TTC549 (cell line): ENCODE data around the gene TRIM24.
"Not testable (repeated sequence)": the region's sequence is repeated elsewhere in the genome, so short reads cannot be mapped to it uniquely, and the experiment has no call there.

Experiments
- FAIRE-seq: peaks from 2 replicates; lab custom pipeline; 2012; peaks lifted over from hg19 to GRCh38; lab: Jason Lieb, UNC

Gene TRIM24

DNA sequence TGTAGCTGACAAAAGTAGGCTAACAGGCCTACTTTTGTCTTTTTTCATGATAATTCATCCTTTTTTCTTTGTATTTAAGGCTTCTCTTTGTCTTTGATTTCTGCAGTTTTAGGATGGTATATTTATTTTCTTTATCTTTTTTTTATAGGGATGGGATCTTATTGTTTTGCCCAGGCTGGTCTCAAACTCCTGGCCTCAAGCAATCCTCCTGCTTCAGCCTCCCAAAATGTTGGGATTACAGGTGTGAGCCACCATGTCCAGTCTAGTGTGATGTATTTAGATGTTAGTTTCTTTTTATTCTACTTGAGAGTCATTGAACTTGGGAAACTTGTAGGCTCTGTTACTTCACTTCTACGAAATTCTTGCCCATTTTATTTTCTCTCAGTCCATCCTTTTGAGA is 35.4 kb downstream of the TRIM24 start:
- FAIRE-seq: no peak

DNA sequence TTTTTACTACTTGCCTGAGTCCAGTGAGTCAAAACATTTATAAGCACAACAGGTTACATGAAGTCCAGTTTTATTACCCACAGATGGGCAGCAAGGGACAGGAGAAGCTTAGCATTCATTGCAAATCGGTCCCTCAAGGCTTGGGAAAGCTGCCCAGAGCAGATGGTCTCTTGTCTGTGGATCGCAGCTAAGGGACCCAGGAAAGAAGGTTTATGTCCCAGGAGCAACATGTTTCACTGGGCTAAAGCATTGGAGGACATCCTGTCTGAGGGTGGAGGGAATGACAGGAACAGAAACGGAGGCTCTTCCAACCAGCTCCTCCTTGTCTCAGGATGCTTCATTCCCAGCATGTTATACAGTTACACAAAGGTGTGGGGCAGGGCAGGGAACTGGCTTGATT is 39.3 kb downstream of the TRIM24 start:
- no peak for FAIRE-seq

DNA sequence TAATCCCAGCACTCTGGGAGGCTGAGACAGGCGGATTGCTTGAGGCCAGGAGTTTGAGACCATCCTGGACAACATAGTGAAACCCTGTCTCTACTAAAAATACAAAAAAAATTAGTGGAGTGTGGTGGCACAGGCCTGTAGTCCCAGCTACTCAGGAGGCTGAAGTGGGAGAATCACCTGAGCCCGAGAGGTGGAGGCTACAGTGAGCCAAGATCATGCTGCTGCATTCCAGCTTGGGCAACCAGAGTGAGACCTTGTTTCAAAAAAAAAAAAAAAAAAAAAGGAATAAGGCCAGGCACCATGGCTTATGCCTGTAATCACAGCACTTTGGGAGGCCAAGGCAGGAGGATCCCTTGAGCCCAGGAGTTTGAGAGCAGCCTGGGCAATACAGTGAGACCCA is 40.2 kb downstream of the TRIM24 start:
- not testable (repeated sequence) for FAIRE-seq

DNA sequence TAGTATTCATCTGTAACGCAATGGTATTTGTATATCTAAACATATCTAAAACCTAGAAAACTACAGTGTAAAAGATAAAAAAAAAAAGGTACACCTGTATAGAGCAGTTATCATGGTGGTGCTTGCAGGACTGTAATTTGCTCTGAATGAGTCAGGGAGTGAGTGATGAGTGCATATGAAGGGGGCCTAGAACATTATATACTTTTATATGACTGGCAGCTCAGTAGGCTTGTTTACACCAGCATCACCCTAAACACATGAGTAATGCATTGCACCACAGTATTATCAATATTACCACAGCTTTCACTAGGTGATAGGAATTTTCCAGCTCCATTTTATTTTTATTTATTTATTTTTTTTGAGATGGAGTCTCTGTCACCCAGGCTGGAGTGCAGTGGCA is 40.8 kb downstream of the TRIM24 start:
- no peak for FAIRE-seq

DNA sequence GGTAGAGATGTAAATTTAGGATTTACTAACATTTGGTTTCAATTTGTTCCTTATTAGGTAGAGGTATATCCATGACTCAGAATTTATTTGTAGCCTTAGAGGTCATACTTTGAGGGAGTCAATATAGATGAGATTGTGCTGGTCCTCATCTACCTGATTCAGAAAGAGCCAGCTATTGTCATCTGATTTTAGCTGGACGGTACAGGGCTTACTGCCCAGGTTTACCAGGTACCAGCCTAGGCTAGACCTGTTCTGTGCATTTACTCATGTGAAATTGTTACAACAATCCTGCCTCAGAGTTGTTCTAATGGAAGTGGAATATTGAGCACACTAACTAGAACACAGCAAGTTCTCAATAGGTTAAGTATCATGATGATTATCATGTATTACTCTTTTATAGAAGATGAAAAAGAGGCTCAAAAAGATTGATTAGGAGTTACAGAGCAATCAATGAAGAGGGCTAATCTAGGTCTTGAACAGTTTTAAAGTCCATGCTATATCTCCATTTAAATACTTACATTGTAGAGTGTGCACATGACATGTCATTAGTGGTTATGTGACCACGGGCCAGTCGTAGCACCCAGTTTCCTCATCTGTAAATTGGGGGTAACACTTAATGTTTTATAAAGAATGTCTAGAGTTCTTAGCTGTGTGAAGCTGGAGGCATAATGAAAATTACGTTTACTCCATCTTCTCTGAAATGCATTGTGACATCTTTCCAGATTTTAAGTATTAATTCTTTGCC is 42.1 kb downstream of the TRIM24 start:
- FAIRE-seq: no peak

DNA sequence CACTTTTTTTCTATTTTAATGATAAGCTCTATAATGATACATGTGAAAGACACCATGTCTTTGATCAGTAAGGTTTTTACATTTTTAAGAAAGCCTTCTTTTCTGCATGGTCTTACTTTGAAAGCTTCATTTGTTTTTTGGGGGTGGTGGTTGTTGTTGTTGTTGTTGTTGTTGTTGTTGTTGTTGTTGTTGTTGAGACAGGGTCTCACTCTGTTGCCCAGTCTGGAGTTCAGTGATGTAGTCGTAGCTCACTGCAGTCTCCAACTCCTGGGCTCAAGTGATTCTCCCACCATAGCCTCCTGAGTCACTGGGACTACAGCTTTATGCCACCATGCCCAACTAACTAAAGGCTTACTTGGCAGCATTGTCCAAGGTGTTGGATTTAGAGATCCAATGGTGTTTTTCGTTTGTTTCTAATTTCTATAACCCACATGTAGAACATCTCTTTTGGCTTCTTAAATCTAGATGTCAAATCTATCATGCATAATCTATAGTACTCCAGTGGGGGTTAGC is 45.4 kb downstream of the TRIM24 start:
- FAIRE-seq: no peak

DNA sequence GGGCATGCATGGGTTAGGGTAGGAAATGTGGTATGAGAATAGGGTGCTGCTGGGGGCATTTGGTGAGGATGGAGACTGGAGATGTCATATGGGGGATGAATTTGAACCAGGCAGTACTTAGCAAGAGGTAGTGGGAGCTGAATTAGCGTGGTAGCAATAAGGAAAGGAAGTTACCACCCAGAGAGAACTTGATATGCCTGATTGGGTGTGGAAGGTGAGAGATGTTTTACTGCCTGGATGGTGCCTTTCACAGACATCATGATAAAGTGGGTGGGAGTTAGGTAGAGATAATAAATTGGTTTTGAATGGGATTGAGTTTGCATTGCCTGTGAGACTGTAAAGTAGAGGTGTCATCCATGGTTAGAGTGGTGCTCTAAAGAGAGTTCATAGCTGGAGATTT is 46.7 kb downstream of the TRIM24 start:
- FAIRE-seq: no peak

DNA sequence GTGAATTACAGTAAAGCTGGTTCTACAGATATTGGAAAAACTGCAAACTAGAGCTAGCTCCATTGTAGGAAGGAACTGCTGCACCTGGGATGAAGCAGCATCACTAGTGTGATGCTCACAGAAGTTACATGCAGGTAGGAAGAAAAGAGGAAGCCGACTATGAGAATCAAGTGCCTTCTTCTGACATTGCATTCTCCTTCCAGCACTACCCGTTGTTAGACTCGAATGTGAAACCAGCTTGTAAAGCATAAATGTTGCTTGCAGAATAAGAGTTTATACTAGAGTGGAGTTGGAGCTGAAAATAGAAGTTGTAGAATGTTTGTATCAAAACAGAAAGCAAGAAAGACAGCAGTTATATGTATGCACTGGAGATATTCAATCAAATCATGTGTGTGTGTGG is 49.9 kb downstream of the TRIM24 start:
- no peak for FAIRE-seq

DNA sequence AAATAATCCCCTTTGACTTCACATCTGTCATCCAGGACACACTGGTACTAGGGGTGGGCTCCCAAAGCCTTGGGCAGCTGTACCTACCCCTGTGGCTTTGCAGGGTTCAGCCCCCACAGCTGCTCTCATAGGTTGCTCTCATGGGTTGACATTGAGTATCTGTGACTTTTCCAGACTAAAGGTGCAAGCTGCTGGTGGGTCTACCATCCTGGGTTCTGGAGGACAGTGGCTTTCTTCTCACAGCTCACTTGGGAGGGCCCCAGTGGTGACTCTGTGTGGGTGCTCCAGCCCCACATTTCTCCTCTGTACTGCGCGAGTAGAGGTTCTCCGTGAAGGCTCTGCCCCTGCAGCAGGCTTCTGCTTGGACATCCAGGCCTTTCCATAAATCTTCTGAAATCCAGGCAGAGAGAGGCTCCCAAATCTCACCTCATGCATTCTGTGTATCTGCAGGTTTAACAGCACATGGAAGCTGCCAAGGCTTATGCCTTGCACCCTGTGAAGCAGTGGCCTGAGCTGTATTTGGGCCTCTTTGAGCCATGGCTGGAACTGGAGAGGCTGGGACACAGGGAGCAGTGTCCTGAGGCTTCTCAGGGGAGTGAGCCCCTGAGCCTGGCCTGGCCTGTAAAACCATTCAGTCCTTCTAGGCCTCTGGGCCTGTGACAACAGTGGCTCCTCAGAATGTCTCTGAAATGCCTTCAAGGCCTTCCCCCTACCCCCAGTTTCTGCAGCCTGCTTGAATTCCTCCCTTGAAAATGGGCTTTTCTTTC is 52.2 kb downstream of the TRIM24 start:
- FAIRE-seq: no peak

DNA sequence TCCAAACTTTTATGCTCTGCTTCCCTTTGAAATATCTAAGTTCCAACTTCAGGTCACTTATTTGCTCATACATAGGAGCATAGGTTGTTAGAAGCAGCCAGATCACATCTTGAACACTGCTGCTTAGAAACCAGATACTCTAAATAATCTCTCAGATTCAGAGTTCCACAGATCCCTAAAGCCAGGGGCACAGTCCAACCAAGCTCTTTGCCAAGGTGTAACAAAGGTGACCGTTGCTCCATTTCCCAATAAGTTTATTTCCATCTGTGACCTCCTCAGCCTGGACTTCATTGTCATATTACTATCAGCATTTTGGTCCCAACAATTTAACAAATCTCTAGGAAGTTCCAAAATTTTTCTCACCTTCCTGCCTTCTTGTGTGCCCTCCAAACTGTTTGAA is 52.8 kb downstream of the TRIM24 start:
- FAIRE-seq: no peak

DNA sequence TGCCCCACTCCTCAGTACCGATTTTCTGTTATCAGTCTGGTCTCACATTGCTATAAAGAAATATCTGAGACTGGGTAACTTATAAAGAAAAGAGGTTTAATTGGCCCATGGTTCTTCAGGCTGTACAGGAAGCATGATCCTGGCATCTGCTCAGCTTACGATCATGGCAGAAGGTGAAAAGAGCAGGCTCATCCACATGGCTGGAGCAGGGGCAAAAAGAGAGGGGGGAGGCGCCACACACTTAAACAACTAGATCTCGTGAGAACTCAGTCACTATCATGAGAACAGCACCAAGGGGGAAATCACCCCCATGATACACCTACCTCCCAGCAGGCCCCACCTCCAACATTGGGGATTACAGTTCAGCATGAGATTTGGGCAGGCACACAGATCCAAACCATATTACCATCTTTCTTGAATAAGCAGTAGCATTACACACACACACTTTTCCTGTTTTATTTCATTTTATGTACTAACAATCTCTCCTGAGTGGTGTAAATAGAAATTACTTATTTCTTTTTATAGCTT is 53.3 kb downstream of the TRIM24 start:
- FAIRE-seq: no peak

DNA sequence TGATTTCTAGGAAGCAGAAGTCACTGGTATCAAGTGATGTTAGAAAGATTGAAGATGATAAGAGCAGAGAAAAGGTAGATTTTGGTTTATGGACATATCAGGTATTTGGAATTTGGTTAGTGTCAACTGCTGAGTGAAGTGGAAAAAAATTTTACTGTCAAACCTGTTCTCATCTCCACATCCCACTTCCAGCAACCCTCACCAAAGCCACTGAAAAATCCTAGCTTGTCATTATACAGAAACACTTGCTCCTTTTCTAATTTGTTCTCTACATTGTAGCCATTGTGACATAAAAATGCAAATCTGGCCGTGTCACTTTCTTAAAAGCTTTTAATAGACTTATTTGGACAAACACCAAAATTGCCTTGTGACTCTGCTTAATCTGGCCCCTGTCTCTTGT is 54.0 kb downstream of the TRIM24 start:
- FAIRE-seq: no peak

DNA sequence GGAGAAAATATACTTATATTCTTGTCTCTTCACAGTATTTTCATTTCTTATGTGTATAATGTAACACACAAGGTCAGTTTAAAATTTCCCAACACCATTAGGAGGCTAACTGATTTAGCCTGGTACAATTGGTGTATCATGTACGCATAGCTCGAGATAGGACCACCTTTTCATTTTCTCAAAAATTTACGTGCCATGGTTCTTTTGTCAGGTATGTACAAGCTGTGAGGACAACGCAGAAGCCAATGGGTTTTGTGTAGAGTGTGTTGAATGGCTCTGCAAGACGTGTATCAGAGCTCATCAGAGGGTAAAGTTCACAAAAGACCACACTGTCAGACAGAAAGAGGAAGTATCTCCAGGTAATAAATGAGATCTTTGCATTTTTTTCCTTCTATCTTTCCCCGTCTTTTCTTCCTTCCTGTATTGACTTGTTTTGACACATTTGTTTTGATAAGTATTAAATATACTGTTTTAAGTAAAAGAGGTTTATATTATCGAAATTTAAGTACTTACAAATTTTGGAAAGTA is 55.0 kb downstream of the TRIM24 start:
- no peak for FAIRE-seq

DNA sequence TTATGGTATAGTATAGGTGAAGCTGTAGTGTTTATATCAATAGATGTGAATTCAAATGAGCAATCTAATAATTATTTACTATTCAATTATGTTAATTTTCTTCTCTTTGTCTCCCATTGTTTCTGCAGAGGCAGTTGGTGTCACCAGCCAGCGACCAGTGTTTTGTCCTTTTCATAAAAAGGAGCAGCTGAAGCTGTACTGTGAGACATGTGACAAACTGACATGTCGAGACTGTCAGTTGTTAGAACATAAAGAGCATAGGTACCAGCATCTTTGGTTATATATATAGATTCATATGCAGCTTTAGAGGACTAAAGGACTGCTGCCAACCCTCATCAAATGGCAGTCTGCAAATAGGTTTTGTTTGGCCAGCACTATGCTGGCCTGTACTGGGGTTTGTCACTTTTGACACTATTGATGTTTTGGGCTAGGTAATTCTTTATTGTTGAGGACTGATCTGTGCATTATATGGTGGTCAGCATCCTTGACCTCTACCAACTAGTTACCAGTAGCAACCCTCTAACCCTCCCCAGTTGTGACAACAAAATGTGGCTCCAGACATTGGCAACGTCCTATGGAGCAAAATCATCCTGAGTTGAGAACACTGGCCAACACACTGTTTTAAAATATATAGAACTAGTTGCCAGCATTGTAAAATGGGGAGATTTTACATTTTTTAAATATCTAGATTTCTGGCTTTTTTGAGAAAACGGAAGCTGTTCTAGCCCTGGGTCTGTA is 59.2 kb downstream of the TRIM24 start:
- FAIRE-seq: no peak

DNA sequence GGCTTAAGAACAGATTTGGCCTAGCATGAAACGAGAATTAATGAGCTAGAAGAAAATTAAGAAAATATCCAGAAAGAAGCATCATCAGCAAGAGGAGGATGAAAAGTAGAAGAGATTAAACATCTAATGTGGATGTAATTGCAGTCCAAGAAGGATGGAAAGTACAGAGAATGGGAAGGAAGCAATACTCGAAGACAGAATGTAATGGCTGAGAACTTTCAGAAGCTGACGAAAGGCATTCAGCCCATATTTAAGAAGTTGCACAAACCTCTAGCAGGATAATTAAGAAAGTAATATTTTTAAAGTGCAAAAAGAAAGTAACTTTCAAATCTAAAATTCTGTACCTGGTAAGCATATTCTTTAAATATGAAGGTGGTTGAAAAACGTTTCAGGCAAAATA is 60.7 kb downstream of the TRIM24 start:
- FAIRE-seq: no peak

DNA sequence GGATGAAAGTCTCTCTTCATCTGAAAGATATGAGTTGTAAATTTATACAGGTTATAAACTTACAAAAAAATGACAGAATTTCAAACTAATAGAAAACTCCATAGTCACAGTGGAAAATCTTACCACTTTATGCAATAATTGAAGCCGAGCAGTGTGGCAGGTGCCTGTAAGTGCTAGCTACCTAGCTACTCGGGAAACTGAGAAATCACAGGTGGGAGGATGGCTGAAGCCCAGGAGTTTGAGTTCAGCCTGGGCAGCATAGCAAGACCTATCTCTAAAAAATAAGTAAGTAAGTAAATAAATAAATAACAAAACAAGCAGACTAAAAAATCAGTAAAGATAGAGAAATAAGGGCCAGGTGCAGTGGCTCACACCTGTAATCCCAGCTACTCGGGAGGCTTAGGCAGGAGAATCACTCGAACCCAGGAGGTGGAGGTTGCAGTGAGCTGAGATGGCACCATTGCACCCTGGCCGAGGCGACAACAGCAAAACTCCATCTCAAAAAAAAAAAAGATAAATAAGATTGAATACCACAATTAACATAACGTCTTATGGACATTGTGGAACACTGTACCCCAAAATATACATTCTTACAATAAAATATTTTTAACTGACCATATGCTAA is 61.9 kb downstream of the TRIM24 start:
- FAIRE-seq: no peak

DNA sequence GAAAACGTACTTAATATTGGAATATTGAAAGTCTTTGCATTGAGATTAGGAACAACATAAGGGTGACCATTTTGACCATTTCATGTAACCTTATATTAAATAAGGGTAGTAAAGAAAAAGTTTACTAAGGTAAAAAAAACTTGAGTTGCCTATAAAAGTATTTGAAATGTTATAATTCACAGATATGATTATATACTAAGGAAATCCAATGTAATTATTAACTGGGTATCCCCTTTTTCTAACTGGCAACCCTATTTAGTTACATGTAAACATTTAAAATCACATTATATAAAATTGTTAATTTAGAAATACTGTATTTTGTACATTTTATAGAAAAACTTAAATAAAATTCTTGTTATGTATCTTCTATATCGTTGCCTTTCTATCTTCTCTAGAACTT is 64.2 kb downstream of the TRIM24 start:
- FAIRE-seq: peak; percentile 17

DNA sequence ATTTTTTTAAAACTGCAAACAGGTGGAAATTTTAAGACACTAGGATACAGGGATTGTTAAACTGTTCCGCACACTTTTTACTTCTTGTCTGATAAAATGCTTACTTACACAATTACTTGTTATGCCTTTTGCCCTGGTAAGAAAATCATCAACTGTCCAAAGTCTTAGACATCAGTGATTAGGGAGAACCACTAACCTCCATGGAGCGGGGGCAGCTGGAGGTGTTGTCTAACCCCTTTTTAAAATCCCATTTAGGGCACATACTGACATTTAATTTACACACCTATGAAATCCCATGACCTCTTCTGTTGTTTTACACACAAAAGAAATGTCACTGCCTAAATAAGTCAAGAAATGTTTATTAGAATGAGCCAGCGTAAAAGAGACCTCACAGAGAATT is 65.7 kb downstream of the TRIM24 start:
- no peak for FAIRE-seq

DNA sequence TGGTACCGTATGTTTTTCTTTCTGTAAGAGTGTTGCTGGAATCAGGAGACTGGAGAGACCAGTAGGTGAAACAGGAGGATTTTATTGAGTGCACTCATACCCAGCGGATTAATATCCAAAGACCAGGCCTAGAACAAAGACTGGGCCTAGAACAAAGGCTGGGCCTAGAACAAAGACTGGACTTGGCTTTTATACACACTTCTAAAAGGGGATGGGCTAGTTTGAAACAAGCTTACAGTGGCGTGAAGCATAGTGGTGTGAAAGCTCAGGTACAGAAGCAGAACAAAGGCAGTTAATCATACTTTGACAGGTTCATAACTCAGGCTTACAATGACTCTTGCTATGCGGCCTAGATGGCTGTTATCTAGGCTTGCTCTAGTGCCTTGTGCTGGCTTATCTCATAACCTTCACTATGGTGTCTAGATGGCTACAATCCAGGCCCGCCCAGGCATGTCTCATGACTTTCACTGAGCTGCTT is 67.7 kb downstream of the TRIM24 start:
- FAIRE-seq: no peak

DNA sequence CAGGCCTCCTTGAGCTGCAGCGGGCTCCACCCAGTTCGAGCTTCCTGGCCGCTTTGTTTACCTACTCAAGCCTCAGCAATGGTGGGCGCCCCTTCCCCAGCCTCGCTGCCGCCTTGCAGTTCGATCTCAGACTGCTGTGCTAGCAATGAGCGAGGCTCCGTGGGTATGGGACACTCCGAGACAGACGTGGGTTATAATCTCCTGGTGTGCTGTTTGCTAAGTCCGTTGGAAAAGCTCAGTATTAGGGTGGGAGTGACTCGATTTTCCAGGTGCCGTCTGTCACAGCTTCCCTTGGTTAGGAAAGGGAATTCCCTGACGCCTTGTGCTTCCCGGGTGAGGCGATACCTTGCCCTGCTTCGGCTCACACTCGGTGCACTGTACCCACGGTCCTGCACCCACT is 76.8 kb downstream of the TRIM24 start:
- not testable (repeated sequence) for FAIRE-seq

DNA sequence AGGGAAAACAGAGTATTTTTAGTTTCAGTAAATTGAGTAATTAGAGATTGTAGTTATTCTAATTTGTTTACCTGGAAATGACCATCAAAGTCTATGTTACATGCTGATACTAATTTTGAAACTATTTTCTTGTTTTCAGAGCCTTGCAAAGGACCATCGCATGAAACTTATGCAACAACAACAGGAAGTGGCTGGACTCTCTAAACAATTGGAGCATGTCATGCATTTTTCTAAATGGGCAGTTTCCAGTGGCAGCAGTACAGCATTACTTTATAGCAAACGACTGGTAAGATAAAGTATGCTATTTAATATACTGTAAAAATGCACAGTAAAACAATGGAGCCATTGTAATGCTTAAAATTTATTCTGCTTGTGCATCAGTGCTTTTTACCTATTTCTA is 78.5 kb downstream of the TRIM24 start:
- FAIRE-seq: no peak
